ENCODE measurements around the gene CRIM1. TPM values are rescaled to one million over a fixed set of nuclear protein-coding genes. Genes with fewer than 3 reads are reported as not detected.

The CRIM1 gene
- total and polyA plus RNA-seq, 7 experiments from 2014 or later, result 0.10 to 7.1 (median 0.92) TPM

DNA sequence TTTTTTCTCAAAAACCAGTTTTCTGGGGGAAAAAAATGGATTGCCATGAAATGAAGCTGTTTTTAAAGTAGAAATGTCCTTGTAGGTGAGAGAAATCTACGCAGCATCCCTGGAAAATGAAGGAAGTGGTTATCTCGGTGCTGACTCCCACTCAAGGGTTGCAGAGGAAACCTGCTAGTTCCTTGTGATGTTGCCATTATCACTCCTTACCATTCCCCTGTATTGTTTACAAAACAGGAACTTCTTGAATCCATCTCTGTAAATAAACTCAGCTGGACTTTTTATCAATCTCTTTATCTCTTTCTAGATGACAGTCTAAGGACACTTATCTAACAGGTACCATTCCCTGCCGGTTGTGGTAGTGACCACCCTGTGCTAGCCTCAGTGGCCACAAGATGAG lies 181.2 kb downstream of the CRIM1 start:
- intact Hi-C loops (cut with micrococcal nuclease), result no loop called here
- Histone ChIP-seq H3K27ac (ENCODE audit: low read depth, low read length) (no peak overlapping the region), H3K4me1 (ENCODE audit: control insufficient read depth in 2 of 2, insufficient read depth in 2 of 2, low read length in 2 of 2) (no peaks in the 10 kb centered on the region), H3K27me3 (ENCODE audit: control insufficient read depth in 2 of 2, insufficient read depth in 2 of 2, low read length in 2 of 2) (no peaks in the 10 kb centered on the region), H3K9me3 (ENCODE audit: control insufficient read depth in 2 of 3, low read length in 3 of 3) (no peaks in the 10 kb centered on the region), H3K36me3 (ENCODE audit: control insufficient read depth in 2 of 3, insufficient read depth in 3 of 3, low read length in 3 of 3) (no peaks in the 10 kb centered on the region), H3K4me3 (ENCODE audit: low read length) (no peak overlapping the region)
- CTCF ChIA-PET, result no interaction called here
- DNase-seq (no peak), ATAC-seq (no peak)
- Mint-ChIP-seq H3K9me3 (peaks cover 0 to 3% (median 0%) of the 10 kb centered on the region in 11 donors), H3K4me3 (no peak overlapping the region), H3K27me3 (no peaks in the 10 kb centered on the region), H3K27ac (no peak overlapping the region), H3K4me1 (peaks cover 0 to 3% (median 0%) of the 10 kb centered on the region in 7 donors), H3K36me3 (peaks cover 0 to 3% (median 0%) of the 10 kb centered on the region in 5 donors)
- POLR2A ChIA-PET, result no interaction called here

DNA sequence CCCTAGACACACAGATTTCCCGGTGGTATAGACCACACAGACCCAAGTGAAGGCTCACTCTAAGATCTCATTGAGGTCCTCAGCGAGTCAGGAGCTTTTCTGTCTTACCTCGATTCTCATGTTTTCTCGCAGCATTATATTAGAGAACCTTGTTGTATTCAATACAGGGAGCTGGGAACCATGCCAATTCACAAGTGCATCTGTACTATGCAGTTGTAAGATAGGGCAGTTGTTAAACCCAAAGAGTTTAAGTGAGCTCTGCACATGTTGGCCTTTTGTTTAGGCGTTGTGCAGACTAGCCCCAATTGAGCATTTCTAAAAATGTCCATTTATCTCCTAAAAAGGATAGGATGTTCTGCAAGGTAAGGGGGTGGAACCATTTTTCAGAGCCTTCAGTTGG lies 182.8 kb downstream of the CRIM1 start:
- no peak overlapping the region for H3K27ac Mint-ChIP-seq
- no peaks in the 10 kb centered on the region for H3K4me1 ChIP-seq (ENCODE audit: control insufficient read depth in 2 of 2, insufficient read depth in 2 of 2, low read length in 2 of 2)
- no peaks in the 10 kb centered on the region for H3K9me3 ChIP-seq (ENCODE audit: control insufficient read depth in 2 of 3, low read length in 3 of 3)
- H3K4me1 Mint-ChIP-seq, result peaks cover 0 to 3% (median 0%) of the 10 kb centered on the region in 7 donors
- peaks cover 0 to 3% (median 0%) of the 10 kb centered on the region in 11 donors for H3K9me3 Mint-ChIP-seq
- DNase-seq (no peak), ATAC-seq (no peak)
- no peak overlapping the region for H3K4me3 Mint-ChIP-seq
- CTCF ChIA-PET, result interaction anchor here (0.6 kb wide), 1 partner anchor 130 kb away, joined by 3 read pairs; no protein-coding TSS in a partner anchor
- peaks cover 0 to 6% (median 0%) of the 10 kb centered on the region in 5 donors for H3K36me3 Mint-ChIP-seq
- H3K27me3 ChIP-seq (ENCODE audit: control insufficient read depth in 2 of 2, insufficient read depth in 2 of 2, low read length in 2 of 2), result no peaks in the 10 kb centered on the region
- POLR2A ChIA-PET, result no interaction called here
- no peaks in the 10 kb centered on the region for H3K36me3 ChIP-seq (ENCODE audit: control insufficient read depth in 2 of 3, insufficient read depth in 3 of 3, low read length in 3 of 3)
- no peak overlapping the region for H3K27ac ChIP-seq (ENCODE audit: low read depth, low read length)
- H3K27me3 Mint-ChIP-seq, result no peaks in the 10 kb centered on the region
- no peak overlapping the region for H3K4me3 ChIP-seq (ENCODE audit: low read length)
- intact Hi-C loops (cut with micrococcal nuclease), result no loop called here

DNA sequence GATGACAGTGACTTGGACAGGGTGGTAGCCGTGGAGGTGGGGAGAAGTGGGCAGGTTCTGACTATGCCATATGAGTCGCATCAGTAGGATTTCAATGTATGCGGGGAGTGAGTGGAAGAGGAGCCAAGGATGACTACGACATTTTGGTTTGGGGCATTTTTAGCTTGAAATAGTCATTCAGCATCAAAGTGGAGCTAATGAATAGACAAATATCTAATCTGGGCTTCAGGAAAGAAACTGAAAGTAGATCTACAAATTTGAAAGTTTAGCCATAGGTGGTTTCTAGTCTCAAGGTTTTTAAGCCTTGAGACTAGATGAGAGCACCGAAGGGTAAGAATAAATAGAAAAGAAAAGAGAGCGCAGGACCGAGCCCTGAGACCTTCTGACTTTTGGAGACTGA lies 184.1 kb downstream of the CRIM1 start:
- POLR2A ChIA-PET, result no interaction called here
- no peak for ATAC-seq
- no peak overlapping the region for H3K4me3 ChIP-seq (ENCODE audit: low read length)
- peaks cover 0 to 6% (median 2%) of the 10 kb centered on the region in 5 donors for H3K36me3 Mint-ChIP-seq
- no peaks in the 10 kb centered on the region for H3K27me3 ChIP-seq (ENCODE audit: control insufficient read depth in 2 of 2, insufficient read depth in 2 of 2, low read length in 2 of 2)
- no peaks in the 10 kb centered on the region for H3K4me1 Mint-ChIP-seq
- H3K27me3 Mint-ChIP-seq, result no peaks in the 10 kb centered on the region
- no peaks in the 10 kb centered on the region for H3K9me3 ChIP-seq (ENCODE audit: control insufficient read depth in 2 of 3, low read length in 3 of 3)
- H3K4me1 ChIP-seq (ENCODE audit: control insufficient read depth in 2 of 2, insufficient read depth in 2 of 2, low read length in 2 of 2), result no peaks in the 10 kb centered on the region
- CTCF ChIA-PET, result no interaction called here
- H3K9me3 Mint-ChIP-seq, result no peaks in the 10 kb centered on the region
- H3K27ac ChIP-seq (ENCODE audit: low read depth, low read length), result no peak overlapping the region
- no peak overlapping the region for H3K27ac Mint-ChIP-seq
- no peak for DNase-seq
- intact Hi-C loops (cut with micrococcal nuclease), result no loop called here
- no peak overlapping the region for H3K4me3 Mint-ChIP-seq
- no peaks in the 10 kb centered on the region for H3K36me3 ChIP-seq (ENCODE audit: control insufficient read depth in 2 of 3, insufficient read depth in 3 of 3, low read length in 3 of 3)

GRCh38 chr2:36540986-36541754 lies 185.6 kb downstream of the CRIM1 start:
- Mint-ChIP-seq H3K27ac (no peak overlapping the region), H3K36me3 (peaks cover 0 to 10% (median 6%) of the 10 kb centered on the region in 5 donors), H3K27me3 (no peaks in the 10 kb centered on the region), H3K4me1 (peaks cover 0 to 2% (median 0%) of the 10 kb centered on the region in 7 donors), H3K9me3 (no peaks in the 10 kb centered on the region), H3K4me3 (no peak overlapping the region)
- intact Hi-C loops (cut with micrococcal nuclease), result no loop called here
- Histone ChIP-seq H3K4me1 (ENCODE audit: control insufficient read depth in 2 of 2, insufficient read depth in 2 of 2, low read length in 2 of 2) (no peaks in the 10 kb centered on the region), H3K4me3 (ENCODE audit: low read length) (no peak overlapping the region), H3K27me3 (ENCODE audit: control insufficient read depth in 2 of 2, insufficient read depth in 2 of 2, low read length in 2 of 2) (no peaks in the 10 kb centered on the region), H3K9me3 (ENCODE audit: control insufficient read depth in 2 of 3, low read length in 3 of 3) (no peaks in the 10 kb centered on the region), H3K36me3 (ENCODE audit: control insufficient read depth in 2 of 3, insufficient read depth in 3 of 3, low read length in 3 of 3) (no peaks in the 10 kb centered on the region), H3K27ac (ENCODE audit: low read depth, low read length) (no peak overlapping the region)
- ATAC-seq (no peak), DNase-seq (no peak)
- ChIA-PET CTCF (no interaction called here), POLR2A (interaction anchor here (0.7 kb wide), 1 partner anchor 9 kb away, joined by 3 read pairs; no protein-coding TSS in a partner anchor)

DNA sequence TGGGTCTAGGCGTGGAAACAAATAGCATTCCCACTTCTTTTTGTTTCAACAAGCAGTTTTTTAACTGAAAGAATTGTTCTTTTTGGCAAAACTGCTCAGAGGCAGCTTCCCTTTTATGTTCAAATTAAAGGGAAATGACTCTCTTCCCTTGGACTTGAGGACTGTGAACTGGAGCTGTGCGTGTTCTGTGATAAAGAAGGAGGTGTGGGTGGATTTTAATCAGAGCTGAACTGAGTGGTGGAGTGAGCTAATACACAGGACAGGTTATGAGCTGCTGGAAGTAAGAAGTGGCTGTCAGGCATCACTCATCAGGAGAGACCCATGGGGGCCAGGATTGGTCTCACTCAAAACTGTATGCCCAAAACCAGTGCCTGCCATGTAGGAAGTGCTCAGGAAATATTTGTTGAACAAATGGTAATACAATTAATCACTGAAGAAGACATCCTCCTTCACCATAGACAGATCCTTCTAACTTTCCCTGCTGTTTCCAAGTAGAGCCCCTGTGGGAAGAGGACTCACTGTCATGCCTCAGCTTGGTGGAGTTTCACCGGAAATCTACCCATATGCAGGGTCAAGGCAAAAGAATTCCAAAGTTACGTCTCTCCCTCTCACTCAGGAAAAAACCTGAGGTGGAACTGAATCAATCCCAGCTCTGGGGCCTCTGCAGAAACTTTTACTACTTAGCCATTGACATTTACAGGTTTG lies 186.5 kb downstream of the CRIM1 start:
- Histone ChIP-seq H3K27me3 (ENCODE audit: control insufficient read depth in 2 of 2, insufficient read depth in 2 of 2, low read length in 2 of 2) (no peaks in the 10 kb centered on the region), H3K27ac (ENCODE audit: low read depth, low read length) (no peak overlapping the region), H3K36me3 (ENCODE audit: control insufficient read depth in 2 of 3, insufficient read depth in 3 of 3, low read length in 3 of 3) (no peaks in the 10 kb centered on the region), H3K4me1 (ENCODE audit: control insufficient read depth in 2 of 2, insufficient read depth in 2 of 2, low read length in 2 of 2) (no peaks in the 10 kb centered on the region), H3K9me3 (ENCODE audit: control insufficient read depth in 2 of 3, low read length in 3 of 3) (no peaks in the 10 kb centered on the region), H3K4me3 (ENCODE audit: low read length) (no peak overlapping the region)
- Mint-ChIP-seq H3K27ac (peak overlapping the region in 2 of 9 donors; percentile 8 to 51), H3K27me3 (no peaks in the 10 kb centered on the region), H3K9me3 (no peaks in the 10 kb centered on the region), H3K4me1 (peaks cover 0 to 3% (median 0%) of the 10 kb centered on the region in 7 donors), H3K36me3 (peaks cover 0 to 10% (median 6%) of the 10 kb centered on the region in 5 donors), H3K4me3 (no peak overlapping the region)
- DNase-seq, result no peak
- intact Hi-C loops (cut with micrococcal nuclease), result no loop called here
- no peak for ATAC-seq
- CTCF ChIA-PET, result no interaction called here
- POLR2A ChIA-PET, result no interaction called here

GRCh38 chr2:36544638-36545338 lies 189.2 kb downstream of the CRIM1 start:
- Histone ChIP-seq H3K27me3 (ENCODE audit: control insufficient read depth in 2 of 2, insufficient read depth in 2 of 2, low read length in 2 of 2) (no peaks in the 10 kb centered on the region), H3K4me3 (ENCODE audit: low read length) (no peak overlapping the region), H3K4me1 (ENCODE audit: control insufficient read depth in 2 of 2, insufficient read depth in 2 of 2, low read length in 2 of 2) (peaks cover 0 to under 1% of the 10 kb centered on the region in 2 donors), H3K27ac (ENCODE audit: low read depth, low read length) (no peak overlapping the region), H3K36me3 (ENCODE audit: control insufficient read depth in 2 of 3, insufficient read depth in 3 of 3, low read length in 3 of 3) (peaks cover 0 to 3% (median 0%) of the 10 kb centered on the region in 3 experiments), H3K9me3 (ENCODE audit: control insufficient read depth in 2 of 3, low read length in 3 of 3) (no peaks in the 10 kb centered on the region)
- H3K4me1 Mint-ChIP-seq, result peaks cover 2 to 18% (median 13%) of the 10 kb centered on the region in 7 donors
- H3K9me3 Mint-ChIP-seq, result no peaks in the 10 kb centered on the region
- POLR2A ChIA-PET, result no interaction called here
- peaks cover 5 to 22% (median 14%) of the 10 kb centered on the region in 5 donors for H3K36me3 Mint-ChIP-seq
- ATAC-seq (no peak), DNase-seq (no peak)
- intact Hi-C loops (cut with micrococcal nuclease), result no loop called here
- no peak overlapping the region for H3K4me3 Mint-ChIP-seq
- no peaks in the 10 kb centered on the region for H3K27me3 Mint-ChIP-seq
- CTCF ChIA-PET, result no interaction called here
- H3K27ac Mint-ChIP-seq, result no peak overlapping the region

Data from naive thymus-derived CD4-positive, alpha-beta T cell (primary cell).